ENCODE results near the gene AAK1.

DNA sequence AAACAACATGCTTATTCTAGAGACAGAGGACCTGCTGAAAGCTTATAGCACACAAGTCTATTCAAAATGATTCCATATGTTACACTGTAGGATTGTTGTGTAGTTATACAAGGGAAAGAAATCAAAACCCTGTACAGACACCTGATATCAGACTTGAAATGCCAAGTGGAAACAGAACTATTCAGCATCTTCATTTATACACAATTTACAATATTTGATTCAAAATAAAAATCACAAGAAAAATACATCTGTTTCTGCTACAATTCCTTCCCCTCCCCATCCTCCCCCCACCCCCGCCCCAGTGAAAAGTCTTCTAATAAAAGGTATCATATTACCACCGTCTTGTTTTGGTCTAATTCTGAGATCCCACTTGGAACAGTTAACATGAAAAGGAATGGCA is 168.9 kb downstream of the AAK1 start:
- no peak for TF ChIP-seq EZH2 (IDR thresholded peaks at IDR 0.05; ENCODE audit: borderline replicate concordance, low read depth, low read length, poor library complexity, severe bottlenecking)
- TF ChIP-seq, protein P1, sequence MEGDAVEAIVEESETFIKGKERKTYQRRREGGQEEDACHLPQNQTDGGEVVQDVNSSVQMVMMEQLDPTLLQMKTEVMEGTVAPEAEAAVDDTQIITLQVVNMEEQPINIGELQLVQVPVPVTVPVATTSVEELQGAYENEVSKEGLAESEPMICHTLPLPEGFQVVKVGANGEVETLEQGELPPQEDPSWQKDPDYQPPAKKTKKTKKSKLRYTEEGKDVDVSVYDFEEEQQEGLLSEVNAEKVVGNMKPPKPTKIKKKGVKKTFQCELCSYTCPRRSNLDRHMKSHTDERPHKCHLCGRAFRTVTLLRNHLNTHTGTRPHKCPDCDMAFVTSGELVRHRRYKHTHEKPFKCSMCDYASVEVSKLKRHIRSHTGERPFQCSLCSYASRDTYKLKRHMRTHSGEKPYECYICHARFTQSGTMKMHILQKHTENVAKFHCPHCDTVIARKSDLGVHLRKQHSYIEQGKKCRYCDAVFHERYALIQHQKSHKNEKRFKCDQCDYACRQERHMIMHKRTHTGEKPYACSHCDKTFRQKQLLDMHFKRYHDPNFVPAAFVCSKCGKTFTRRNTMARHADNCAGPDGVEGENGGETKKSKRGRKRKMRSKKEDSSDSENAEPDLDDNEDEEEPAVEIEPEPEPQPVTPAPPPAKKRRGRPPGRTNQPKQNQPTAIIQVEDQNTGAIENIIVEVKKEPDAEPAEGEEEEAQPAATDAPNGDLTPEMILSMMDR (conservative IDR thresholded peaks at IDR 0.05; ENCODE audit: low read depth, low read length): no peak

All from A673 (cell line).